Urinary bladder (tissue), 4 donors: Measurements from ENCODE around the gene SLC2A4RG. TPM values are rescaled to one million over a fixed set of nuclear protein-coding genes. Genes with fewer than 3 reads are reported as not detected.

ENCODE experiments used
- DNase-seq: peaks from one replicate; pipeline ENCODE4 v3.0.0-alpha.2; 2015; ENCODE audit errors: extremely low spot score
- H3K27ac ChIP-seq: one replicate; pipeline ENCODE4 v1.5.1; 2013; ENCODE audit warnings: low read depth, mild to moderate bottlenecking, moderate library complexity
- H3K36me3 ChIP-seq: one replicate; pipeline ENCODE4 v1.6.1; 2013; ENCODE audit warnings: mild to moderate bottlenecking, moderate library complexity; ENCODE audit not compliant: insufficient read depth
- H3K4me1 ChIP-seq: one replicate; pipeline ENCODE4 v1.6.1; 2013; ENCODE audit warnings: mild to moderate bottlenecking, moderate library complexity; ENCODE audit not compliant: insufficient read depth
- H3K4me3 ChIP-seq: one replicate; pipeline ENCODE4 v1.5.1; 2013; ENCODE audit warnings: low read depth, low read length
- WGBS: extraction: QIAGEN DNeasy Blood & Tissue Kit; methylation state at CpG from one replicate; pipeline ENCODE4 v1.1.7; 2013; 5-methylcytosine and 5-hydroxymethylcytosine counted together
- polyA plus RNA-seq: library from polyadenylated mRNA; stranded (reverse); fragments of 200-250 nt; gene quantifications from one replicate; pipeline ENCODE4 v1.2.3, GENCODE V29; 2013
- total RNA-seq: library from RNA; depleted of rRNA; stranded (reverse); fragments of >200 nt; gene quantifications from one replicate; pipeline ENCODE4 v1.2.3, GENCODE V29; 2014
- donor health status: healthy with polysubstance abuse.
- donor health status: healthy.

SLC2A4RG gene
- total and polyA plus RNA-seq, 2 donors = 8.6 to 106 TPM

- Histone ChIP-seq H3K27ac (no peak overlapping the region), H3K4me3 (no peak overlapping the region), H3K36me3 (no peaks in the 10 kb centered on the region), H3K4me1 (no peaks in the 10 kb centered on the region)
- WGBS = 35% methylated on average over 6 of the region's 6 CpGs
- no peak for DNase-seq
Measured at GRCh38 chr20:63696306-63696627, 43.3 kb upstream of the SLC2A4RG start.

GRCh38 chr20:63696628-63697356 is 42.8 kb upstream of the SLC2A4RG start, which contains the start of gene TNFRSF6B:
TSS of gene TNFRSF6B (plus strand) at chr20:63696652. CDS start at chr20:63696768, 116 bp downstream.
- no peak within 1 kb of the TSS for H3K4me3 ChIP-seq
- DNase-seq = no peak
- no peaks in the 10 kb centered on the region for H3K36me3 ChIP-seq
- H3K4me1 ChIP-seq = no peaks in the 10 kb centered on the region
- WGBS = 17% methylated on average over 52 of the region's 52 CpGs
- H3K27ac ChIP-seq = no peak within 1 kb of the TSS

GRCh38 chr20:63697357-63697867 is 42.2 kb upstream of the SLC2A4RG start:
- no peak overlapping the region for H3K27ac ChIP-seq
- H3K4me1 ChIP-seq = no peaks in the 10 kb centered on the region
- H3K4me3 ChIP-seq = no peak overlapping the region
- H3K36me3 ChIP-seq = no peaks in the 10 kb centered on the region
- DNase-seq = no peak
- 62% methylated on average over 7 of the region's 7 CpGs for WGBS

- Histone ChIP-seq H3K27ac (no peak overlapping the region), H3K4me1 (no peaks in the 10 kb centered on the region), H3K4me3 (no peak overlapping the region), H3K36me3 (no peaks in the 10 kb centered on the region)
- DNase-seq = no peak
- WGBS = 85% methylated on average over 40 of the region's 40 CpGs
Measured at GRCh38 chr20:63697868-63698545, 41.6 kb upstream of the SLC2A4RG start.

GRCh38 chr20:63698739-63699465 is 40.7 kb upstream of the SLC2A4RG start:
- no peak overlapping the region for H3K4me3 ChIP-seq
- H3K27ac ChIP-seq = no peak overlapping the region
- DNase-seq = no peak
- no peaks in the 10 kb centered on the region for H3K36me3 ChIP-seq
- WGBS = 54% methylated on average over 19 of the region's 19 CpGs
- H3K4me1 ChIP-seq = no peaks in the 10 kb centered on the region

GRCh38 chr20:63699466-63700198 is 39.9 kb upstream of the SLC2A4RG start:
- Histone ChIP-seq H3K36me3 (no peaks in the 10 kb centered on the region), H3K4me3 (no peak overlapping the region), H3K4me1 (no peaks in the 10 kb centered on the region), H3K27ac (no peak overlapping the region)
- 78% methylated on average over 24 of the region's 24 CpGs for WGBS
- no peak for DNase-seq

- Histone ChIP-seq H3K27ac (no peak overlapping the region), H3K36me3 (no peaks in the 10 kb centered on the region), H3K4me1 (no peaks in the 10 kb centered on the region), H3K4me3 (no peak overlapping the region)
- DNase-seq = no peak
- WGBS = 84% methylated on average over 43 of the region's 43 CpGs
Measured at GRCh38 chr20:63700199-63701050, 39.2 kb upstream of the SLC2A4RG start.

- Histone ChIP-seq H3K4me1 (no peaks in the 10 kb centered on the region), H3K27ac (no peak overlapping the region), H3K36me3 (peaks cover 2% of the 10 kb centered on the region), H3K4me3 (no peak overlapping the region)
- WGBS = 77% methylated on average over 5 of the region's 5 CpGs
- no peak for DNase-seq
Measured at GRCh38 chr20:63701051-63701328, 38.6 kb upstream of the SLC2A4RG start.

- H3K36me3 ChIP-seq = peaks cover 2% of the 10 kb centered on the region
- no peak for DNase-seq
- no peak overlapping the region for H3K27ac ChIP-seq
- no peak overlapping the region for H3K4me3 ChIP-seq
- no peaks in the 10 kb centered on the region for H3K4me1 ChIP-seq
- WGBS = 84% methylated on average over 14 of the region's 14 CpGs
Measured at GRCh38 chr20:63701329-63702035, 38.1 kb upstream of the SLC2A4RG start.

GRCh38 chr20:63702036-63702665 is 37.4 kb upstream of the SLC2A4RG start:
- no peak for DNase-seq
- no peak overlapping the region for H3K27ac ChIP-seq
- H3K4me3 ChIP-seq = no peak overlapping the region
- peaks cover 2% of the 10 kb centered on the region for H3K36me3 ChIP-seq
- H3K4me1 ChIP-seq = no peaks in the 10 kb centered on the region
- 90% methylated on average over 16 of the region's 16 CpGs for WGBS

- Histone ChIP-seq H3K27ac (no peak overlapping the region), H3K4me3 (no peak overlapping the region), H3K4me1 (no peaks in the 10 kb centered on the region), H3K36me3 (peaks cover 2% of the 10 kb centered on the region)
- WGBS = 81% methylated on average over 13 of the region's 13 CpGs
- DNase-seq = no peak
Measured at GRCh38 chr20:63702751-63703470, 36.7 kb upstream of the SLC2A4RG start.
